Activated naive CD4-positive, alpha-beta T cell treated with anti-CD3 and anti-CD28 coated beads, Interleukin-2, amount 50 U/mL, for 16 hours (primary cell): ENCODE results near the gene ENOX1.
"Not testable (repeated sequence)": the region's sequence is repeated elsewhere in the genome, so short reads cannot be mapped to it uniquely, and the experiment has no call there.

Experiments used
- DNase-seq: peaks from one replicate; pipeline ENCODE4 v3.0.0-alpha.2; 2020

ENOX1 gene

DNA sequence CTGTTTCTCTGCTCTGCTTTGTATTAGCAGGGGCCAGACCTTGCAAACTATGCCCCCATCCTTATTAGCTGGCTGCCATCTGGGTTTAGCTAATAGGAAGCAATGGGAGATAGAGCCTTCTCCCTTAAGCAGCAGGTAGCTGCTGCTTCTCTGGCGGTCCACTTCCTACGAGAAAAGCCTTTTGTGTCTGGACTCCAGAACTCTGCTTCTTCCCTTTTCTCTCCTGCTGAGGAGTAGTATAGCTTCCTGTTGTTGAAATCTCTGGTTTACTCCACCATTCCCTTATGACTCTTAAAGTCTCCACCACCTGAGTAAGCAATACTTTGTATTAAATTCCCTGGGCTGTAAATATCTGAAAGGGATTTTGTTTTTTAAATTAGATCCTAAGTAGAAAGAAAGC is 616.3 kb downstream of the ENOX1 start:
- no peak for DNase-seq

DNA sequence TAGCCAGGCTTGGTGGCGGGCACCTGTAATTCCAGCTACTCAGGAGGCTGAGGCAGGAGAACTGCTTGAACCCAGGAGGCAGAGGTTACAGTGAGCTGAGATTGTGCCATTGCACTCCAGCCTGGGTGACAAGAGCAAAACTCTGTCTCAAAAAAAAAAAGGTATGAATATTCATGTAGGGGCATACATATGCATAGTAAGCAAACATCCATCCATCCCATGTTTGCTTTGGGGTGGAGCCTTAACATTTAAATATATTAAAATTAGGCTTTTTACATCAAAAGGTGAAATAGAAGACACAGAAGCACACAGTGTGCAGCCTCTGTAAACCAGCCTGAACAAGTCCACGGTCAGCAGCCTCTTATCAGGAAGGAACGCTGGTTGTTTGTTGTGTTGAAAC is 618.3 kb downstream of the ENOX1 start:
- not testable (repeated sequence) for DNase-seq

DNA sequence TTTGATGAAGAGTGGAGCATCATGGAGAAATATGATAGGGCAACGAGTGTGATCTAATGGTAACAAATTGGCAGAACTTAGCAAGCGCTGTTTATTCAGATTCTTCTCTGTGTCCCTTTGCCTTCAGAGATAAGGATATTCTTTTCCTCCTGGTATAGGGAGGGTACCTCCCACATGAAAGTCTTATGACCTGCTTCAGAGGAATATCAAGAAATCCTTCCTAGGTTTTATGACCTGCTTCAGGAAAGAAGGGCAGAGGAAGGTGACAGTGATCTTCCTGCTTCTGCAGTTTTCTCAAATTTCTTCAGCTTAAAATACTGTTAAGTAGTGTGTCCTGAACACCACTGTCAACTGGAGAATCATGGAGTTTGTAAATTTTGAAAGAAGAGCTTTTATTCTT is 619.0 kb downstream of the ENOX1 start:
- DNase-seq: no peak

DNA sequence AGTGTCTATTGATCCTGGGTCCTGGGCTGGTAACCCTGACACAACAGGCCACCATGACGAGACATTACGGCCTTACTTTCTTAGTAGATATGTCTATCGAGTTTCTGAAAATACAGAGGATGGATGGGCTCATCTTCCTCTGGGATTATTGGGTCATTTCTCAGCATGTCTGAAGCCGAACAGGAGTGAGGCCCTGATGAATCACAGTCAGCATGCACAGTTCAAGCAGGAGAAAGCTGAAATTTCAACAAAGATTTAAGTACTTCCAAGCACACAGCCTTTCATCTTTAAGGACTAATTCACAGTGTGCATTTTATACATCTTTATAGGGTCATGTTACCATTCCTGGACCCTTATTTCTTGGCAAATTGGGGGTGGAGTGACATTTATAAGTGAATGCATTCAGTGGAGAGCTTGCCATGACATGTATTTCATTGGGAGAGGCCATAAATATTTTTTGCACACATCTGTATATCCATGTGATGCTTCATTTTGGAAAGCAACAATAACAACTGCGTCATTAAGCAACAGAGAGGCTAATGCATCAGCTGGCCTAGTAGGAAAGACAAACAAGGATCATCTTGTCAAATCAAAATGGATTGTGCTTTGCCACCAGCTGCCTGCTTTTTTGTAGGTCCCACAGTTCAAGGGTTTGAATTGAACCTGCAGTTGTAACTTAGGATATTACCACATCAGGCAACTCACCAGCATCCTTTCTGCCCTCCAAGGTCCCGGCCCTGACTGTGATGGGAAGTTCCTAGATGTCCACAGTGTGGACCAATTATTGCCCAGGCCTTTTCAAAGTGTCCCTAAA is 619.9 kb downstream of the ENOX1 start:
- no peak for DNase-seq
